Measurements from ENCODE around the gene EDRF1. TPM values are rescaled to one million over a fixed set of nuclear protein-coding genes. Genes with fewer than 3 reads are reported as not detected.

Gene EDRF1
- total and polyA plus RNA-seq, 2 experiments from 2014 or later: 25.0 to 48.8 TPM

- no peaks in the 10 kb centered on the region for H4K20me1 ChIP-seq (replicated peaks; ENCODE audit: insufficient read depth)
- no peak within 1 kb of the TSS for H3K4me3 Mint-ChIP-seq
- peaks cover 5% of the 10 kb centered on the region for H3K27me3 Mint-ChIP-seq (ENCODE audit: insufficient read depth, low read depth, poor library complexity)
- H3K9me2 ChIP-seq (ENCODE audit: insufficient read depth): no peaks in the 10 kb centered on the region
- no peaks in the 10 kb centered on the region for H3K4me1 Mint-ChIP-seq
- ATAC-seq (no peak), DNase-seq (ENCODE audit: low spot score) (no peak)
- no peaks in the 10 kb centered on the region for H3K4me1 ChIP-seq (ENCODE audit: insufficient read depth)
- no peaks in the 10 kb centered on the region for H3K36me3 ChIP-seq (ENCODE audit: insufficient read depth)
- H3K27me3 ChIP-seq (ENCODE audit: insufficient read depth): no peaks in the 10 kb centered on the region
- H3K4me2 ChIP-seq: no peak within 1 kb of the TSS
- no peaks in the 10 kb centered on the region for H3K36me3 Mint-ChIP-seq (ENCODE audit: low read depth)
- no peak within 1 kb of the TSS for H2AFZ ChIP-seq
- H3K27ac Mint-ChIP-seq: no peak within 1 kb of the TSS
- no peaks in the 10 kb centered on the region; the same call in 2 of the 3 replicates for H3K9me3 Mint-ChIP-seq
- no peak within 1 kb of the TSS for H3K27ac ChIP-seq (ENCODE audit: low read depth)
- no peaks in the 10 kb centered on the region for H3F3A ChIP-seq (replicated peaks; ENCODE audit: low read depth)
- TF ChIP-seq REST (IDR thresholded peaks at IDR 0.05; ENCODE audit: unreplicated experiment) (no peak), NANOG (IDR thresholded peaks at IDR 0.05; ENCODE audit: borderline replicate concordance) (no peak), EZH2phosphoT487 (IDR thresholded peaks at IDR 0.05; ENCODE audit: unreplicated experiment) (no peak), CTCF (conservative IDR thresholded peaks at IDR 0.05; ENCODE audit: low read depth in 2 of 2) (no peak), STAT1 (IDR thresholded peaks at IDR 0.05; ENCODE audit: unreplicated experiment) (no peak), ZNF331 (CRISPR knock-in tag; IDR thresholded peaks at IDR 0.05; ENCODE audit: low read depth) (no peak), EZH2 (IDR thresholded peaks at IDR 0.05; ENCODE audit: low read depth, unreplicated experiment) (no peak), ETS1 (IDR thresholded peaks at IDR 0.05) (no peak), CREB1 (CRISPR knock-in tag; IDR thresholded peaks at IDR 0.05; ENCODE audit: low read depth) (no peak), ZNF114 (CRISPR knock-in tag; IDR thresholded peaks at IDR 0.05) (no peak), ZNF462 (CRISPR knock-in tag; IDR thresholded peaks at IDR 0.05) (no peak), POLR2AphosphoS5 (IDR thresholded peaks at IDR 0.05; ENCODE audit: low read depth) (no peak), JUNB (IDR thresholded peaks at IDR 0.05; ENCODE audit: unreplicated experiment) (no peak)
- no peak within 1 kb of the TSS for H3K4me3 ChIP-seq
- H3K79me2 ChIP-seq (replicated peaks; ENCODE audit: insufficient read depth): no peaks in the 10 kb centered on the region
Measured at GRCh38 chr10:125683063-125683462, 36.4 kb upstream of the EDRF1 start, which contains the start of gene TEX36. TEX36 (minus strand) TSS chr10:125683163; CDS start chr10:125682989, 174 bp downstream.

Data from GM23338 (cell line).